HG02588 (cell line): ENCODE measurements around the gene FNDC3B.

Experiments
- ATAC-seq: cut with Tn5 transposase; IDR thresholded peaks from one replicate; pipeline ENCODE4 v1.9.1; 2021; ENCODE audit warnings: mild to moderate bottlenecking, moderate library complexity; ENCODE audit not compliant: unreplicated experiment

The FNDC3B gene

GRCh38 chr3:172111163-172111562 lies 71.8 kb downstream of the FNDC3B start:
- no peak for ATAC-seq

- no peak for ATAC-seq
Measured at GRCh38 chr3:172112078-172112733, 72.8 kb downstream of the FNDC3B start.

GRCh38 chr3:172112734-172113120 lies 73.3 kb downstream of the FNDC3B start:
- ATAC-seq, result no peak

- no peak for ATAC-seq
Measured at GRCh38 chr3:172113710-172114109, 74.3 kb downstream of the FNDC3B start.

GRCh38 chr3:172115059-172115458 lies 75.7 kb downstream of the FNDC3B start:
- ATAC-seq, result no peak

GRCh38 chr3:172115787-172116186 lies 76.4 kb downstream of the FNDC3B start:
- no peak for ATAC-seq

GRCh38 chr3:172118019-172118418 lies 78.6 kb downstream of the FNDC3B start:
- no peak for ATAC-seq

- no peak for ATAC-seq
Measured at GRCh38 chr3:172119266-172119969, 80.0 kb downstream of the FNDC3B start.

- ATAC-seq, result no peak
Measured at GRCh38 chr3:172120912-172121311, 81.5 kb downstream of the FNDC3B start.

- ATAC-seq, result no peak
Measured at GRCh38 chr3:172121981-172122380, 82.6 kb downstream of the FNDC3B start.

GRCh38 chr3:172124271-172124670 lies 84.9 kb downstream of the FNDC3B start:
- ATAC-seq, result no peak

- no peak for ATAC-seq
Measured at GRCh38 chr3:172125053-172125452, 85.7 kb downstream of the FNDC3B start.

GRCh38 chr3:172125963-172126457 lies 86.6 kb downstream of the FNDC3B start:
- no peak for ATAC-seq

GRCh38 chr3:172126741-172127140 lies 87.4 kb downstream of the FNDC3B start:
- no peak for ATAC-seq

GRCh38 chr3:172127141-172127540 lies 87.8 kb downstream of the FNDC3B start:
- ATAC-seq, result no peak

- no peak for ATAC-seq
Measured at GRCh38 chr3:172127929-172128580, 88.7 kb downstream of the FNDC3B start.

- ATAC-seq, result no peak
Measured at GRCh38 chr3:172128858-172129257, 89.5 kb downstream of the FNDC3B start.

GRCh38 chr3:172129498-172129849 lies 90.1 kb downstream of the FNDC3B start:
- ATAC-seq, result no peak

- no peak for ATAC-seq
Measured at GRCh38 chr3:172129850-172130716, 90.7 kb downstream of the FNDC3B start.

- ATAC-seq, result no peak
Measured at GRCh38 chr3:172130717-172131050, 91.3 kb downstream of the FNDC3B start.

GRCh38 chr3:172131746-172132145 lies 92.4 kb downstream of the FNDC3B start:
- ATAC-seq, result no peak
